ENCODE measurements around the gene NAV2.

Gene NAV2

GRCh38 chr11:19912958-19913892, 200.6 kb downstream of the NAV2 start:
- Histone ChIP-seq H3K36me3 (ENCODE audit: insufficient read depth, low read length) (no peaks in the 10 kb centered on the region), H3K4me1 (ENCODE audit: insufficient read depth, low read length) (no peaks in the 10 kb centered on the region), H3K4me2 (ENCODE audit: insufficient read depth, low read length) (no peak overlapping the region), H3K9ac (ENCODE audit: low read depth, low read length) (no peak overlapping the region), H3K9me3 (ENCODE audit: insufficient read depth, low read length, severe bottlenecking) (no peaks in the 10 kb centered on the region), H3K27ac (ENCODE audit: low read length) (no peak overlapping the region), H3K79me2 (ENCODE audit: insufficient read depth, low read length) (no peaks in the 10 kb centered on the region), H2AFZ (ENCODE audit: low read depth, low read length) (no peak overlapping the region), H4K20me1 (ENCODE audit: insufficient read depth, low read length) (no peaks in the 10 kb centered on the region), H3K4me3 (ENCODE audit: low read depth in 1 of 2, low read length in 2 of 2) (no peak overlapping the region), H3K27me3 (ENCODE audit: insufficient read depth, low read length, poor library complexity) (peaks cover 5% of the 10 kb centered on the region)
- ATAC-seq (ENCODE audit: insufficient read depth, low read depth) = no peak
- TF ChIP-seq EZH2 (IDR thresholded peaks at IDR 0.05; ENCODE audit: borderline replicate concordance, low read depth, low read length, severe bottlenecking) = no peak
- TF ChIP-seq CTCF (IDR thresholded peaks at IDR 0.05; ENCODE audit: borderline replicate concordance, extremely low read depth, low read length, poor library complexity, severe bottlenecking) = no peak
- no peak for DNase-seq

DNA sequence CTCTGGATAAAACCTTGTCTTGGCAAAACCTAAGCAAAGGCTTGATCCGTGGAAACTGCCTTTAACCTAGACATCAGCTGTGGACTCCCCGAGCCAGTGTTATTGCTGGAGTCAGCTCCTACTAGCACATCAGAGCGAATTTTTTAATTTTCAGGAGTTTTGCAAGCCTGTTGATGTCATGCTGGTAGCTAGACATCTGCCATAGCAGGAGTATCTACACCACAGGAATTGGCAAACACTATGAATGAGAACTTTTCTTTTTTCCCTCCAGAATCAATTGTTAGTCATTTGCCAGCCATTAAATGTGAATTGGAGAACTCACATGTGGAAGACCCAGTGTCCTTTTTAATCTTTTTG, 201.2 kb downstream of the NAV2 start:
- Histone ChIP-seq H3K79me2 (ENCODE audit: insufficient read depth, low read length) (no peaks in the 10 kb centered on the region), H4K20me1 (ENCODE audit: insufficient read depth, low read length) (no peaks in the 10 kb centered on the region), H3K27ac (ENCODE audit: low read length) (no peak overlapping the region), H3K36me3 (ENCODE audit: insufficient read depth, low read length) (no peaks in the 10 kb centered on the region), H2AFZ (ENCODE audit: low read depth, low read length) (no peak overlapping the region), H3K9me3 (ENCODE audit: insufficient read depth, low read length, severe bottlenecking) (no peaks in the 10 kb centered on the region), H3K4me1 (ENCODE audit: insufficient read depth, low read length) (no peaks in the 10 kb centered on the region), H3K27me3 (ENCODE audit: insufficient read depth, low read length, poor library complexity) (peaks cover 5% of the 10 kb centered on the region), H3K4me2 (ENCODE audit: insufficient read depth, low read length) (no peak overlapping the region), H3K4me3 (ENCODE audit: low read depth in 1 of 2, low read length in 2 of 2) (no peak overlapping the region), H3K9ac (ENCODE audit: low read depth, low read length) (no peak overlapping the region)
- TF ChIP-seq CTCF (IDR thresholded peaks at IDR 0.05; ENCODE audit: borderline replicate concordance, extremely low read depth, low read length, poor library complexity, severe bottlenecking) (no peak), EZH2 (IDR thresholded peaks at IDR 0.05; ENCODE audit: borderline replicate concordance, low read depth, low read length, severe bottlenecking) (no peak)
- DNase-seq = no peak
- ATAC-seq (ENCODE audit: insufficient read depth, low read depth) = no peak

DNA sequence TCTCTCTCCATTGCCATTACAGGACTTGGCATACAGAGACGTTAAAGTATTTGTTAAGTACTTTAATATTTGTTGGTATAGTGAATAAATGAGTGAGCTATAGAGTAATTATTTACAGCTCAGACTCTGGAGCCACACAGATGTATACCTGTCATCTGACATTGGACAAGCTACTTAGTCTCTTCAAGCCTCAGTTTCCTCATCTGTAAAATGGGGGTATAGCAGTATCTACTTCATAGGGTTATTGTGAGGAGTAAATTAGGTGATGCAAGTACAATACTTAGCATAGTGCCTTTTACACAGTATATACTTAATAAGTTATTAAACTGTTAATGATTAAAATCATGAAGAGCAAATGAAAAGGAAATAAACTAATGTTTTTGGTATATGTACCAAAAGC, 203.2 kb downstream of the NAV2 start:
- TF ChIP-seq CTCF (IDR thresholded peaks at IDR 0.05; ENCODE audit: borderline replicate concordance, extremely low read depth, low read length, poor library complexity, severe bottlenecking) (no peak), EZH2 (IDR thresholded peaks at IDR 0.05; ENCODE audit: borderline replicate concordance, low read depth, low read length, severe bottlenecking) (no peak)
- Histone ChIP-seq H3K4me3 (ENCODE audit: low read depth in 1 of 2, low read length in 2 of 2) (no peak overlapping the region), H3K79me2 (ENCODE audit: insufficient read depth, low read length) (no peaks in the 10 kb centered on the region), H3K4me2 (ENCODE audit: insufficient read depth, low read length) (no peak overlapping the region), H3K36me3 (ENCODE audit: insufficient read depth, low read length) (no peaks in the 10 kb centered on the region), H4K20me1 (ENCODE audit: insufficient read depth, low read length) (no peaks in the 10 kb centered on the region), H3K4me1 (ENCODE audit: insufficient read depth, low read length) (no peaks in the 10 kb centered on the region), H2AFZ (ENCODE audit: low read depth, low read length) (no peak overlapping the region), H3K9me3 (ENCODE audit: insufficient read depth, low read length, severe bottlenecking) (no peaks in the 10 kb centered on the region), H3K27me3 (ENCODE audit: insufficient read depth, low read length, poor library complexity) (peaks cover 5% of the 10 kb centered on the region), H3K27ac (ENCODE audit: low read length) (no peak overlapping the region), H3K9ac (ENCODE audit: low read depth, low read length) (no peak overlapping the region)
- DNase-seq (no peak), ATAC-seq (ENCODE audit: insufficient read depth, low read depth) (no peak)

All from DND-41 (cell line).